ENCODE results near the gene COLEC12.
A peak's percentile ranks its signal among the peaks of the same experiment; 100 is the strongest.

- TF ChIP-seq CTCF (IDR thresholded peaks at IDR 0.05) (peak in 1 of 4 experiments; percentile 5), POLR2A (IDR thresholded peaks at IDR 0.05) (no peak)
Observed at GRCh38 chr18:459814-460593, 40.5 kb downstream of the COLEC12 start.
